Activated naive CD4-positive, alpha-beta T cell treated with anti-CD3 and anti-CD28 coated beads, Interleukin-2, amount 10 ng/mL, durations not matched to agents 7 days and 5 days (primary cell): Measurements from ENCODE around the gene CCNC.

Source experiments
- CTCF ChIA-PET: fragments of 350-600 bp; sonication (Branson Sonifier 250); formaldehyde crosslinking; loops from one replicate; lab custom pipeline; 2021; ENCODE audit warnings: antibody characterized with exemption; lab: Charles Lee
- DNase-seq: peaks from one replicate; pipeline ENCODE4 v3.0.0-alpha.2; 2020
- H3K27ac Mint-ChIP-seq: one replicate; pipeline ENCODE4 v1.8.0; 2021; ENCODE audit warnings: mild to moderate bottlenecking, moderate library complexity, mixed read lengths
- H3K27me3 Mint-ChIP-seq: one replicate; pipeline ENCODE4 v1.8.0; 2021; ENCODE audit warnings: mild to moderate bottlenecking, mixed read lengths
- H3K36me3 Mint-ChIP-seq: one replicate; pipeline ENCODE4 v1.8.0; 2021; ENCODE audit warnings: mixed read lengths
- H3K4me1 Mint-ChIP-seq: one replicate; pipeline ENCODE4 v1.8.0; 2021; ENCODE audit warnings: mixed read lengths
- H3K4me3 Mint-ChIP-seq: one replicate; pipeline ENCODE4 v1.8.0; 2021; ENCODE audit warnings: mild to moderate bottlenecking, moderate library complexity, mixed read lengths
- H3K9me3 Mint-ChIP-seq: one replicate; pipeline ENCODE4 v1.8.0; 2021; ENCODE audit warnings: mixed read lengths

CCNC gene

GRCh38 chr6:99547526-99547925 lies 20.9 kb downstream of the CCNC start:
- Mint-ChIP-seq H3K27ac (no peak overlapping the region), H3K27me3 (no peaks in the 10 kb centered on the region), H3K9me3 (no peaks in the 10 kb centered on the region), H3K4me3 (no peak overlapping the region), H3K4me1 (no peaks in the 10 kb centered on the region), H3K36me3 (peaks cover 38% of the 10 kb centered on the region)
- DNase-seq, result no peak
- CTCF ChIA-PET, result no interaction called here

- Mint-ChIP-seq H3K9me3 (no peaks in the 10 kb centered on the region), H3K36me3 (peaks cover 41% of the 10 kb centered on the region), H3K4me3 (no peak overlapping the region), H3K27me3 (no peaks in the 10 kb centered on the region), H3K27ac (no peak overlapping the region), H3K4me1 (no peaks in the 10 kb centered on the region)
- DNase-seq, result no peak
- CTCF ChIA-PET, result interaction anchor here (1.0 kb wide), 1 partner anchor 26 kb away, joined by 3 read pairs; no protein-coding TSS in a partner anchor
These were observed 23.0 kb downstream of the CCNC start for GRCh38 chr6:99545442-99545841.

GRCh38 chr6:99543968-99544367 lies 24.5 kb downstream of the CCNC start:
- H3K27ac Mint-ChIP-seq, result no peak overlapping the region
- CTCF ChIA-PET, result no interaction called here
- no peaks in the 10 kb centered on the region for H3K4me1 Mint-ChIP-seq
- no peaks in the 10 kb centered on the region for H3K9me3 Mint-ChIP-seq
- no peak overlapping the region for H3K4me3 Mint-ChIP-seq
- no peak for DNase-seq
- H3K36me3 Mint-ChIP-seq, result peaks cover 36% of the 10 kb centered on the region
- H3K27me3 Mint-ChIP-seq, result no peaks in the 10 kb centered on the region

GRCh38 chr6:99530627-99531026 lies 37.8 kb downstream of the CCNC start:
- Mint-ChIP-seq H3K27ac (no peak overlapping the region), H3K4me1 (no peaks in the 10 kb centered on the region), H3K4me3 (no peak overlapping the region), H3K36me3 (peaks cover 5% of the 10 kb centered on the region), H3K9me3 (no peaks in the 10 kb centered on the region), H3K27me3 (no peaks in the 10 kb centered on the region)
- DNase-seq, result no peak
- CTCF ChIA-PET, result no interaction called here

- Mint-ChIP-seq H3K9me3 (no peaks in the 10 kb centered on the region), H3K36me3 (no peaks in the 10 kb centered on the region), H3K27ac (no peak overlapping the region), H3K4me1 (peaks cover 21% of the 10 kb centered on the region), H3K4me3 (peak overlapping the region; percentile 28), H3K27me3 (peaks cover 7% of the 10 kb centered on the region)
- CTCF ChIA-PET, result interaction anchor here (0.6 to 1.4 kb wide), 5 partner anchors 10 to 882 kb away, joined by 3 to 4 read pairs (median 3); partner anchors contain the start of gene CCNC
- DNase-seq, result no peak
These were observed 45.9 kb downstream of the CCNC start for GRCh38 chr6:99522531-99522930.

- Mint-ChIP-seq H3K27ac (peak overlapping the region; percentile 89), H3K9me3 (no peaks in the 10 kb centered on the region), H3K27me3 (peaks cover 11% of the 10 kb centered on the region), H3K36me3 (no peaks in the 10 kb centered on the region), H3K4me1 (peaks cover 21% of the 10 kb centered on the region), H3K4me3 (peak overlapping the region; percentile 94)
- no peak for DNase-seq
- CTCF ChIA-PET, result interaction anchor here (0.9 to 1.4 kb wide), 5 partner anchors 47 to 224 kb away, joined by 3 to 4 read pairs (median 4); partner anchors contain the start of gene CCNC
These were observed 46.8 kb downstream of the CCNC start for GRCh38 chr6:99521633-99522151.

- peak overlapping the region; percentile 89 for H3K27ac Mint-ChIP-seq
- H3K27me3 Mint-ChIP-seq, result peaks cover 11% of the 10 kb centered on the region
- H3K4me1 Mint-ChIP-seq, result peaks cover 23% of the 10 kb centered on the region
- CTCF ChIA-PET, result interaction anchor here (0.6 to 1.4 kb wide), 6 partner anchors 26 to 225 kb away, joined by 3 to 4 read pairs (median 3); partner anchors contain the start of gene CCNC
- DNase-seq, result peak; percentile 81
- H3K4me3 Mint-ChIP-seq, result peak overlapping the region; percentile 94
- H3K36me3 Mint-ChIP-seq, result no peaks in the 10 kb centered on the region
- no peaks in the 10 kb centered on the region for H3K9me3 Mint-ChIP-seq
These were observed 47.4 kb downstream of the CCNC start for GRCh38 chr6:99520855-99521632.

GRCh38 chr6:99519446-99519845 lies 49.0 kb downstream of the CCNC start:
- no peaks in the 10 kb centered on the region for H3K9me3 Mint-ChIP-seq
- no peak overlapping the region for H3K27ac Mint-ChIP-seq
- peaks cover 26% of the 10 kb centered on the region for H3K4me1 Mint-ChIP-seq
- peaks cover 11% of the 10 kb centered on the region for H3K27me3 Mint-ChIP-seq
- H3K4me3 Mint-ChIP-seq, result no peak overlapping the region
- no peak for DNase-seq
- CTCF ChIA-PET, result interaction anchor here (1.0 to 1.1 kb wide), 2 partner anchors 26 to 41 kb away, joined by 3 read pairs; no protein-coding TSS in a partner anchor
- no peaks in the 10 kb centered on the region for H3K36me3 Mint-ChIP-seq

GRCh38 chr6:99514089-99514488 lies 54.4 kb downstream of the CCNC start:
- CTCF ChIA-PET, result no interaction called here
- Mint-ChIP-seq H3K4me3 (peak overlapping the region; percentile 87), H3K36me3 (peaks cover 5% of the 10 kb centered on the region), H3K4me1 (peaks cover 26% of the 10 kb centered on the region), H3K27ac (no peak overlapping the region), H3K9me3 (no peaks in the 10 kb centered on the region), H3K27me3 (peaks cover 11% of the 10 kb centered on the region)
- DNase-seq, result no peak

- Mint-ChIP-seq H3K9me3 (no peaks in the 10 kb centered on the region), H3K4me3 (no peak overlapping the region), H3K27me3 (no peaks in the 10 kb centered on the region), H3K36me3 (peaks cover 11% of the 10 kb centered on the region), H3K27ac (no peak overlapping the region), H3K4me1 (peaks cover 26% of the 10 kb centered on the region)
- no peak for DNase-seq
- CTCF ChIA-PET, result interaction anchor here (1.2 kb wide), 1 partner anchor 76 kb away, joined by 3 read pairs; no protein-coding TSS in a partner anchor
These were observed 56.4 kb downstream of the CCNC start for GRCh38 chr6:99512033-99512432.

GRCh38 chr6:99507648-99508047 lies 60.8 kb downstream of the CCNC start:
- CTCF ChIA-PET, result no interaction called here
- DNase-seq, result no peak
- no peak overlapping the region for H3K27ac Mint-ChIP-seq

GRCh38 chr6:99501762-99502161 lies 66.7 kb downstream of the CCNC start:
- Mint-ChIP-seq H3K36me3 (no peaks in the 10 kb centered on the region), H3K4me3 (no peak overlapping the region), H3K9me3 (no peaks in the 10 kb centered on the region), H3K27me3 (no peaks in the 10 kb centered on the region), H3K27ac (no peak overlapping the region), H3K4me1 (no peaks in the 10 kb centered on the region)
- CTCF ChIA-PET, result no interaction called here
- no peak for DNase-seq

More at GRCh38 chr6:99507648-99508047, 60.8 kb downstream of the CCNC start:
- H3K9me3 Mint-ChIP-seq, result no peaks in the 10 kb centered on the region
- peaks cover under 1% of the 10 kb centered on the region for H3K4me1 Mint-ChIP-seq
- peaks cover 11% of the 10 kb centered on the region for H3K36me3 Mint-ChIP-seq
- no peak overlapping the region for H3K4me3 Mint-ChIP-seq
- no peaks in the 10 kb centered on the region for H3K27me3 Mint-ChIP-seq

GRCh38 chr6:99498421-99498820 lies 70.0 kb downstream of the CCNC start:
- Mint-ChIP-seq H3K27me3 (no peaks in the 10 kb centered on the region), H3K9me3 (no peaks in the 10 kb centered on the region), H3K4me1 (no peaks in the 10 kb centered on the region), H3K4me3 (no peak overlapping the region), H3K36me3 (no peaks in the 10 kb centered on the region), H3K27ac (no peak overlapping the region)
- no peak for DNase-seq
- CTCF ChIA-PET, result no interaction called here

- no peak for DNase-seq
- H3K27ac Mint-ChIP-seq, result no peak overlapping the region
These were observed 73.0 kb downstream of the CCNC start for GRCh38 chr6:99495466-99495865.

More at GRCh38 chr6:99495466-99495865, 73.0 kb downstream of the CCNC start:
- CTCF ChIA-PET, result no interaction called here
- Mint-ChIP-seq H3K4me3 (no peak overlapping the region), H3K4me1 (peaks cover 5% of the 10 kb centered on the region), H3K27me3 (no peaks in the 10 kb centered on the region), H3K36me3 (no peaks in the 10 kb centered on the region), H3K9me3 (no peaks in the 10 kb centered on the region)
